SK-N-SH treated with all-trans-retinoic acid at 6 μM for 48 hours (cell line): ENCODE data around the gene YPEL2.

ENCODE experiments used
- CREB5 ChIP-seq: fragments of 250-450 bp; sonication (Bioruptor Pico); IDR thresholded peaks from 2 replicates; pipeline ENCODE4 v1.5.1; 2020; ENCODE audit warnings: low read depth, mild to moderate bottlenecking, moderate library complexity
- GLIS3 ChIP-seq: fragments of 250-450 bp; sonication (Bioruptor Pico); IDR thresholded peaks from 2 replicates; pipeline ENCODE4 v1.5.0; 2020; ENCODE audit warnings: mild to moderate bottlenecking, moderate library complexity
- ISL1 ChIP-seq: fragments of 250-450 bp; sonication (Bioruptor Pico); IDR thresholded peaks from 2 replicates; pipeline ENCODE4 v2.1.2; 2022; ENCODE audit warnings: mild to moderate bottlenecking, moderate library complexity
- PATZ1 ChIP-seq: fragments of 250-450 bp; sonication (Bioruptor Pico); IDR thresholded peaks from 2 replicates; pipeline ENCODE4 v1.8.0; 2020; ENCODE audit warnings: mild to moderate bottlenecking, moderate library complexity, borderline replicate concordance
- RARB ChIP-seq: fragments of 250-450 bp; sonication (Bioruptor Pico); IDR thresholded peaks from 2 replicates; pipeline ENCODE4 v1.8.0; 2021; ENCODE audit warnings: mild to moderate bottlenecking, moderate library complexity
- SNAI2 ChIP-seq: fragments of 250-450 bp; sonication (Bioruptor Pico); IDR thresholded peaks from 2 replicates; pipeline ENCODE4 v1.5.0; 2020; ENCODE audit warnings: mild to moderate bottlenecking, moderate library complexity
- TCF4 ChIP-seq: fragments of 250-450 bp; sonication (Bioruptor Pico); IDR thresholded peaks from 2 replicates; pipeline ENCODE4 v1.8.0; 2021; ENCODE audit warnings: mild to moderate bottlenecking, moderate library complexity, borderline replicate concordance
- ZC3H10 ChIP-seq: fragments of 250-450 bp; sonication (Bioruptor Pico); IDR thresholded peaks from 2 replicates; pipeline ENCODE4 v1.5.1; 2021; ENCODE audit warnings: mild to moderate bottlenecking, moderate library complexity
- ZFP3 ChIP-seq: fragments of 250-450 bp; sonication (Bioruptor Pico); IDR thresholded peaks from 2 replicates; pipeline ENCODE4 v1.5.0; 2020; ENCODE audit warnings: mild to moderate bottlenecking, moderate library complexity
- ZFP30 ChIP-seq: fragments of 450-650 bp; formaldehyde crosslinking; IDR thresholded peaks from 2 replicates; pipeline ENCODE4 v1.5.0; 2022; ENCODE audit warnings: mild to moderate bottlenecking, moderate library complexity
- ZNF565 ChIP-seq: fragments of 450-650 bp; formaldehyde crosslinking; conservative IDR thresholded peaks from 2 replicates; pipeline ENCODE4 v1.5.0; 2020; ENCODE audit warnings: low read depth, mild to moderate bottlenecking, moderate library complexity
- ZNF70 ChIP-seq: fragments of 450-650 bp; formaldehyde crosslinking; IDR thresholded peaks from 2 replicates; pipeline ENCODE4 v1.5.0; 2020; ENCODE audit warnings: mild to moderate bottlenecking, moderate library complexity
- ZNF8 ChIP-seq: fragments of 450-650 bp; formaldehyde crosslinking; IDR thresholded peaks from 2 replicates; pipeline ENCODE4 v1.5.0; 2020; ENCODE audit warnings: mild to moderate bottlenecking, moderate library complexity

GRCh38 chr17:59410049-59410437 is 78.6 kb downstream of the YPEL2 start:
- TF ChIP-seq ZNF70 (CRISPR knock-in tag) (no peak), ZC3H10 (CRISPR knock-in tag) (no peak), CREB5 (no peak), PATZ1 (CRISPR knock-in tag) (no peak), TCF4 (CRISPR knock-in tag) (no peak), ZNF8 (CRISPR knock-in tag) (no peak), RARB (no peak), ISL1 (CRISPR knock-in tag) (no peak), GLIS3 (CRISPR knock-in tag) (no peak), ZFP30 (CRISPR knock-in tag) (no peak), SNAI2 (no peak), ZNF565 (no peak), ZFP3 (CRISPR knock-in tag) (no peak)
